Ecto neural progenitor cell (in vitro differentiated cells): ENCODE results near the gene ASB17.
"Not testable (repeated sequence)": the region's sequence is repeated elsewhere in the genome, so short reads cannot be mapped to it uniquely, and the experiment has no call there.

Experiments used
- DNase-seq: peaks from one replicate; pipeline ENCODE4 v3.0.0-alpha.2; 2018; ENCODE audit warnings: low spot score

The ASB17 gene

GRCh38 chr1:75932304-75932703 lies at the start of gene ASB17:
ASB17 (minus strand) TSS chr1:75932404; CDS start chr1:75932291, 113 bp downstream.
- no peak for DNase-seq

- DNase-seq: no peak
Measured at GRCh38 chr1:75980972-75981897, 49.0 kb upstream of the ASB17 start.

DNA sequence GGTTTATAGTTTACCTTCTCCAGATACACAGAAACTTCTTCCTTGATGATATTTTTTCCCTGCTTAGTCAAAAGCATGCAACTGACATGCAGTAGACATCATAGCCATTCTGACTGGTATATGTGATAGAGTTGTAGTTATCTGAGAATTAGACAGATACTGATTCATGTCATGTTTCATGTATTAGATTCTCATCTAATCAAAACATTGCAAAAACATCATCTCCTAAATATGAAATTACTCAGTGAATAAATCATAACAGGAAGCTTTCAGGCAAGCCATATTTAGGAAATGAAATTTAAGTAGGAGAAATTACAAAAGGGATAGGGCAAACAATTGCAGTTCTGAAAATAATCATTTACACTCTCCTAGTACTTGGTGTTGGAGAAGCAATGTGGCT lies 38.4 kb upstream of the ASB17 start:
- DNase-seq: no peak

DNA sequence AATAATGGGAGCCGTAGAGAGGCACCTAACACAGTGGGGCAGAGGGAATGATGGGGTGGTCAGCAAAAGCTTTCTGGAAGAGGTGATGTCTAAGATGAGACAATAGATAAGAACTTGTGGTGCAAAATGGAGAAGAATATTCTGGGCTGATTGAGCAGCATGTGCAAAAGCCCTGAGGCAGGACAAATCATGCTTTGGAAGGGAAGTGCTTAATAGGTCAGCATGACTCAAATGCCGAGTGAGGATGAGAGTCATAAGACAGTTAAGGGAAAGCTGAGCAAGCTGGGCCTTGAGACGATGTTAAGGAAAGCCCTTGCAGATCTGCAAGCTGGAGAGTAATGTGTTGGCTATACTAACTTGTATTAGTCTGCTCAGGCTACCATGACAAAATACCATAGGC lies 37.3 kb upstream of the ASB17 start:
- no peak for DNase-seq

- DNase-seq: no peak
Measured at GRCh38 chr1:75967719-75968118, 35.5 kb upstream of the ASB17 start.

GRCh38 chr1:75964760-75965408 lies 32.7 kb upstream of the ASB17 start:
- no peak for DNase-seq

DNA sequence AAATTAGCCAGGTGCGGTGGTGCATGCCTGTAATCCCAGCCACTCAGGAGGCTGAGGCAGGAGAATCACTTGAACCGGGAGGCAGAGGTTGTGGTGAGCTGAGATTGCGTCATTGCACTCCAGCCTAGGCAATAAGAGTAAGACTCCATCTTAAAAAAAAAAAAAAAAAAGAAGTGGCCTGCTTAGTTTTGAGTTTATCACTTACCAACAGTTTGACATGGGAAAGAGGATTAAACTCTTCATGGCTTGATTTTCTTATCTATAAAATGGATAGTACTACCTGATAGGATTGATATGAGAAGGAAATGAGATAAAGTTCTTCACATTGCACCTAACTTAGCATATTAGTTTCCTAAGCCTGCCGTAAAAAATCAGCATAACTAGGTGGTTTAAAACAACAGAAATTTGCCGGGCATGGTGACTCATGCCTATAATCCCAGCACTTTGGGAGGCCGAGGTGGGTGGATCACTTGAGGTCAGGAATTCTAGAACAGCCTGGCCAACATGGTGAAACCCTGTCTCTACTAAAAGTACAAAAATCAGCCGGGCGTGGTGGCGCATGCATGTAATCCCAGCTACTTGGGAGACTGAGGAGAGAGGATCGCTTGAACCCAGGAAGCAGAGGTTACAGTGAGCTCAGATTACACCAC lies 32.0 kb upstream of the ASB17 start:
- DNase-seq: not testable (repeated sequence)

DNA sequence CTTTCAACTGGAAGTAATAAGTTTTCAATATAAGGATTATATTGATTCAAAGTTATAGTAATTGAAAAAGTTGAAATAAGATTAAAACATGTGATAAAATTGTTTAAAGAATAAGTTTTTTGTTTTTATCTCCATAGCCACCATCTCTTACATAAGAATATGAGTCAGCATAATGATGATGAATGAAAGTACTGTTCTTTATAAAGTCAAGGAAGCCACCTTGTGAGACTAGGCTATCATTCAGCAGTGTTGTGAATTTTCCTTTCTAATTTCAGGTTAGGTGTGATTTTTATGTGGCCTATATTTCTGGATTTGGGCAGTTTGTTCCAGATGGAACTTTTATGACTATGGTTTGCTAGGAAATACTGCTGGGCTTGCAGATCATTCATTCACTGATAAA lies 22.4 kb upstream of the ASB17 start:
- DNase-seq: no peak

- DNase-seq: no peak
Measured at GRCh38 chr1:75953461-75953860, 21.3 kb upstream of the ASB17 start.

DNA sequence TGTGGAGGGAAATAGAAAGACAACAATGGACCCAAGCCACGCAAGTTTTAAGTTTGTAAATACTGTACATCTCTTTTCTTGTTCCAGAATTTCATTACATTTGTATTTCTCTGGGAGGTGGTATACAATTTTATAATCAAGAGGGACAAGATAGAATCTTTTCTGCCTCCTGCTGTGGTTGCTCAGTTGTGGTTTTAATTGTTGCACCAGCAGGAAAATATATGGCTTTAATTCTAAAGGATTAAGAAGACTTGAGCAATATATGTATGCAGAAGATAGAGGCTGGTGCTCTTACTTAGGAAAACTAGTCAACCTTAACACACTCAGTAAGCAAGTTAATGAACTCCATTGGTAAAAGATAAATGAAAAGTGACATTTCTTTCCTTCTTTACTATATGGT lies 19.8 kb upstream of the ASB17 start:
- no peak for DNase-seq

- no peak for DNase-seq
Measured at GRCh38 chr1:75950176-75950575, 18.0 kb upstream of the ASB17 start.

- not testable (repeated sequence) for DNase-seq
Measured at GRCh38 chr1:75943037-75943436, 10.8 kb upstream of the ASB17 start.

- no peak for DNase-seq
Measured at GRCh38 chr1:75937034-75937433, 4.8 kb upstream of the ASB17 start.

- DNase-seq: no peak
Measured at GRCh38 chr1:75922698-75923097, 9.5 kb downstream of the ASB17 start.

DNA sequence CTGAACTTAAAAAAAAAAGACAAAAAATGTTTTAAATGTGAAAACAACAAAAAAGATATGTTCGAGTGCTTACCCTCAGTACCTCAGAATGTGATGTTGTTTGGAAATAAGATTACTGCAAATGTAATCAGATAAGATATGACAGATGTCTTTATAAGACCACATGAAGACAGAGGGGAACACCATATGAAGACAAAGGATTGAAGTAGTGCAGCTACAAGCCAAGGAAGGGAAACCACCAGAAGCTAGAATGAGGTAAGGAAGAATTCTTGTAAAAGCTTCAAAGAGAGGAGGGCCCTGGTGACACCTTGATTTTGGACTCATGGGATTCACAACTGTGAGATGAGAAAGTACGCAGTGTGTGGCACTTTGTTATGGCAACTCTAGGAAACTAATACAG lies 15.4 kb downstream of the ASB17 start:
- no peak for DNase-seq

- peak; percentile 52 for DNase-seq
Measured at GRCh38 chr1:75908717-75909152, 23.5 kb downstream of the ASB17 start.

- DNase-seq: no peak
Measured at GRCh38 chr1:75901371-75901770, 30.8 kb downstream of the ASB17 start.

DNA sequence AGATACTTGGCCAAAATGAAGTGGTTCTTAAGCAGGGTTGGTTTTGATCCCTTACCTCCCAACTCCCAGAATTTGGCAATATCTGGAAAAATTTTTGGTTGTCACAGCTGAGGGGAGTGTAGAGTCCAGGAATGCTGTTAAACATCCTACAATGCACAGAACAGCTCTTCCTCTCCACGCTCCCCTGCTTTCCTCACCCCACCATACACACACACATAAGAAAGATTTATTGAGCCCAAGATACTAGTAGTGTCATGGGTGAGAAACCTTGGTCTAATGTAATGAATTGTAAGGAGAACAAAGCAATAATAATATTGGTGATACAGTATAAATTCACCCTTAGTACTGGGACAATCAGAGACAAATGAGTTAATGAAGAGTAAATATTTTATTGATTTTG lies 47.8 kb downstream of the ASB17 start:
- no peak for DNase-seq

DNA sequence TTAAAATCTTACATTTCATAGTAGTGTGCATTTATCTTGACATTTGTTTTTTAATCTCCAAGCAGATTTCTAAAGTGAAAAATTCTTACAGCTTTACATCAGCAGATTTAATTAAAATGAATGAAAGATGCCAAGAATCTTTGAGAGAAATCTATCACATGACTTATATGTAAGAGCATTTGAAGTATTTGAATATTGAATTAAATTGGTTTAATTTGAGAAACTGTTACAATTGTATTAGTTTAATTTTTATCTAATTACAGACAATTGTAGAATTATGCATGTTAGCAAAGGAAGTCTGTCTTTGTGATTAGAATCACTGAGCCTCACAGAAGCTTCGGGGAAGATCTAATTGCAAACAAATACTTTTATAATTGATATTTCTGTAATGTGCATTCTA lies 52.2 kb downstream of the ASB17 start:
- no peak for DNase-seq

- DNase-seq: no peak
Measured at GRCh38 chr1:75870951-75871350, 61.3 kb downstream of the ASB17 start.
